Panc1 (cell line): ENCODE results near the gene RNF4.

Source experiments
- CTCF ChIP-seq: fragments of 450-650 bp; IDR thresholded peaks from 2 replicates; pipeline ENCODE4 v1.5.1; 2017; ENCODE audit warnings: mild to moderate bottlenecking
- REST ChIP-seq, 2 experiments: IDR thresholded peaks; 2 replicates each; pipeline ENCODE4 v1.6.1; 2011 to 2012; ENCODE audit warnings: low read depth in 2 of 2, control low read depth in 1 of 2, low read length in 1 of 2, mild to moderate bottlenecking in 1 of 2, moderate library complexity in 1 of 2; ENCODE audit not compliant: insufficient read depth in 1 of 2

GRCh38 chr4:2512396-2513135 is 43.7 kb downstream of the RNF4 start:
- no peak for TF ChIP-seq CTCF
- TF ChIP-seq REST (IDR thresholded peaks at IDR 0.05; ENCODE audit: insufficient read depth in 1 of 2, low read depth in 2 of 2, low read length in 1 of 2) = no peak
